Stomach smooth muscle (tissue), 2 donors: ENCODE measurements around the gene U2AF1L4.

Source experiments
- H3K27ac ChIP-seq: one replicate; pipeline ENCODE4 v1.7.0; 2013; ENCODE audit warnings: mild to moderate bottlenecking, low read length, inconsistent platforms
- H3K27me3 ChIP-seq, 2 donors: one replicate each; pipeline ENCODE4 v1.7.0; 2013; ENCODE audit warnings: low read length in 2 of 2; ENCODE audit not compliant: insufficient read depth in 2 of 2, control insufficient read depth in 1 of 2
- H3K36me3 ChIP-seq, 2 donors: one replicate each; pipeline ENCODE4 v1.7.0; 2013; ENCODE audit warnings: low read length in 2 of 2; ENCODE audit not compliant: control insufficient read depth in 2 of 2, insufficient read depth in 2 of 2
- H3K4me1 ChIP-seq: one replicate; pipeline ENCODE4 v1.7.0; 2013; ENCODE audit warnings: low read length; ENCODE audit not compliant: control insufficient read depth, insufficient read depth
- H3K4me3 ChIP-seq, 2 donors: one replicate each; pipeline ENCODE4 v1.7.0; 2013; ENCODE audit warnings: low read length in 2 of 2
- H3K9ac ChIP-seq, 2 donors: one replicate each; pipeline ENCODE4 v1.7.0; 2013; ENCODE audit warnings: low read length in 2 of 2, mild to moderate bottlenecking in 1 of 2
- H3K9me3 ChIP-seq, 2 donors: one replicate each; pipeline ENCODE4 v1.7.0; 2013; ENCODE audit warnings: low read length in 2 of 2; ENCODE audit not compliant: control insufficient read depth in 2 of 2
- donor health status: healthy.
- donor health status: Pancreatic carcinoma.

U2AF1L4 gene

GRCh38 chr19:35696835-35697234, 48.4 kb downstream of the U2AF1L4 start:
- Histone ChIP-seq H3K36me3 (no peaks in the 10 kb centered on the region), H3K9ac (no peak overlapping the region), H3K4me1 (no peaks in the 10 kb centered on the region)

GRCh38 chr19:35695895-35696422, 49.3 kb downstream of the U2AF1L4 start:
- Histone ChIP-seq H3K27ac (no peak overlapping the region), H3K4me3 (no peak overlapping the region), H3K9ac (no peak overlapping the region), H3K4me1 (no peaks in the 10 kb centered on the region), H3K36me3 (no peaks in the 10 kb centered on the region), H3K9me3 (no peaks in the 10 kb centered on the region), H3K27me3 (no peaks in the 10 kb centered on the region)

More at GRCh38 chr19:35696835-35697234, 48.4 kb downstream of the U2AF1L4 start:
- H3K27me3 ChIP-seq, result no peaks in the 10 kb centered on the region
- no peaks in the 10 kb centered on the region for H3K9me3 ChIP-seq
- no peak overlapping the region for H3K4me3 ChIP-seq
- H3K27ac ChIP-seq, result no peak overlapping the region

GRCh38 chr19:35693835-35694599, 51.2 kb downstream of the U2AF1L4 start:
- H3K36me3 ChIP-seq, result no peaks in the 10 kb centered on the region
- no peak overlapping the region for H3K9ac ChIP-seq
- no peak overlapping the region for H3K27ac ChIP-seq

GRCh38 chr19:35693422-35693821, 51.8 kb downstream of the U2AF1L4 start:
- Histone ChIP-seq H3K27me3 (no peaks in the 10 kb centered on the region), H3K36me3 (no peaks in the 10 kb centered on the region), H3K27ac (no peak overlapping the region), H3K9ac (no peak overlapping the region), H3K4me1 (no peaks in the 10 kb centered on the region), H3K9me3 (no peaks in the 10 kb centered on the region), H3K4me3 (no peak overlapping the region)

More at GRCh38 chr19:35693835-35694599, 51.2 kb downstream of the U2AF1L4 start:
- no peaks in the 10 kb centered on the region for H3K27me3 ChIP-seq
- no peaks in the 10 kb centered on the region for H3K4me1 ChIP-seq
- H3K9me3 ChIP-seq, result no peaks in the 10 kb centered on the region
- no peak overlapping the region for H3K4me3 ChIP-seq
